HG02642 (cell line): Measurements from ENCODE around the gene VSNL1.

Experiments used
- ATAC-seq: cut with Tn5 transposase; IDR thresholded peaks from one replicate; pipeline ENCODE4 v1.9.1; 2021; ENCODE audit warnings: mild to moderate bottlenecking; ENCODE audit not compliant: unreplicated experiment, poor library complexity

Gene VSNL1

GRCh38 chr2:17605696-17606095, 65.2 kb downstream of the VSNL1 start:
- no peak for ATAC-seq

DNA sequence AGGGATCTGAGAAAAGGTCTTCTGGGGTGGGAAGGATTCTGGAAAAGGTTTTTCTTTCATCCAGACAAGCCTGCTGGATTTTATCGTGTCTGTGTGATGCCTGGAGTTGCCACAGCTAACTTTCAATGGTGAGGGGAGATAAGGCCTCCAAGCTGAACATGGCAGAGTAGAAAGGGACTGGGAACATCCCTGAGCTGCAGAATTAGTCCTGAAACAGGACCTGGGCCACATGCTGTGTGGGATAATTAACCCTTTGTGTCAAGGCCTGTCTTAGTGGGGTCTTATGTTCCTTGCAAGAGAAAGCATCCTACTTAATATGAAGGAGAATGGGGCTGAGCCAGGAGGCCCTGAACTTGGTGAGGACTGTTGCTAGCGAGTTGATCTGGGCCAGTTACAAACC, 66.4 kb downstream of the VSNL1 start:
- no peak for ATAC-seq

DNA sequence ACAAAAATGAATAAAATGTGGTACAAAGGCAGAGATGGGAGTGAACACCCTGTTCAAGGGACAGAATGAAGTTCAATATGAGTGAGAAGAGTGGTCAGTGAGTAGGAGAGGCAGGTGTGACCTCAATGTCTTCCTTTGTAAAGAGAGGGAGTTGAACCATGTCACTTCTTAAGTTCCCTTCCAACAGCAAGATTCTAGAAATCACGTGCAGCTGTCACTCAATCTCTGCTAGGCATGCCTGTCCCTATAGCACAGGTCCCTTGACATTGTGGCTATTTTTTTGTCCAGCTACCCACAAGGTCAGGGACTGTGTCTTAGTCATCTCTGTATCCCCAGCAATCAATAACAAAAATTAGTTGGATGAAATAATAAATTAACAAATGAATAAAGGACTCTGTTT, 66.9 kb downstream of the VSNL1 start:
- no peak for ATAC-seq

DNA sequence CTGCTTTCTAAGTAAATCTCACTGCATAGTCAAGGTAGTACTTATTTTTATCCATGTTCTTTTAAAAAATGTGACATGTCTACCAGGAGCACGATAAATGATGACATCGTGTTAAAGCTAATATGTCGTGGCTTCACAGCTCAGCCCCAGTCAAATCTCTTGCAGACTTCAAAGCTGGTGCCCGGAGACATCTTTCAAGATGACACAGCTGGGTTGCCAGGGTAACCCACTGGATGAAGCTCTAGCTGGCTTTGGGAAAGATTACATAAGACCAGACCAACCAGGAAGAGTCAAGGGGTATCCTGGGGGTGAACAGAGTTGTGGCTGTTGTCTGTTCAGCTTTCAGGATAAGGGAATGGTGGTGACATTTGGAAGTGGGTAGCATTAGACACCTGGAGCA, 67.8 kb downstream of the VSNL1 start:
- no peak for ATAC-seq

DNA sequence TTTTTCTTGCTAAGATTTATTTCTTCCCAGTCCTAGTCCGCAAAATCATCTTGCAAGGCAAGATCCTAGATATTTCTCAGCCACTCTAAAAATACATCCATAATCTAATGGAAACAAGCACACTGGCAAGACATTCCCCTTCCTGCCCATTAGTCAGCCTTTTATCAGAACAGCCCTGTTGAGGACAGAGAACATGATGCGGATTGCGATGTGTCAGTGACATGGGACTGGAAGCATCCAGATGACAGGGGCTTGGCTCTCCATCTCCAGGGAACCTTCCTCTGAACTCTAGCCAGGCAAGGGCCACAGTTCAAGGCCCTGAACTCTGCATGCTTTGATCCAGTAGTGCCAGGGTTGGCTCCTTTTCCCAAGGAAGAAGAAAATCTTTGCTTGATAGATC, 70.0 kb downstream of the VSNL1 start:
- no peak for ATAC-seq

- no peak for ATAC-seq
Observed at GRCh38 chr2:17611036-17611435, 70.5 kb downstream of the VSNL1 start.

- ATAC-seq, result no peak
Observed at GRCh38 chr2:17614174-17614930, 73.9 kb downstream of the VSNL1 start.

DNA sequence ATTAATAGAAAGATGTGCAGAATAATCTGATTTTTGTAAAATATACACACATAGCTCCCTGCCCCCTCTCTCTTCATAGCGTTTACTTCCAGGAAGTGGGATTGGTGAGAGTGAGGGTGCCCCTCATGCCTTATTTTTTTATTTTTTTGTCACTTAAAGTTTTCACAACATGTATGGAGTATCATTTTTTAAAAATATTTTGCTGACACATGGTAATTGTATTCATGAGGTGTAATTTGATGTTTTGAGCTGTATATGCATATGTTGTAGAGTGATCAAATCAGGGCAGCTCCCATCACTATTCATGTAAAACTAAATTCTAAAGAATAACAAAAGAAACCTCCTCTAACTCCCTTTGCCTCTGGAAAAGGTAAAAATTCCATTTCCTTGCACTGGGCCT, 74.7 kb downstream of the VSNL1 start:
- ATAC-seq, result no peak

- no peak for ATAC-seq
Observed at GRCh38 chr2:17615728-17616351, 75.3 kb downstream of the VSNL1 start.

GRCh38 chr2:17616405-17616804, 75.9 kb downstream of the VSNL1 start:
- ATAC-seq, result no peak

DNA sequence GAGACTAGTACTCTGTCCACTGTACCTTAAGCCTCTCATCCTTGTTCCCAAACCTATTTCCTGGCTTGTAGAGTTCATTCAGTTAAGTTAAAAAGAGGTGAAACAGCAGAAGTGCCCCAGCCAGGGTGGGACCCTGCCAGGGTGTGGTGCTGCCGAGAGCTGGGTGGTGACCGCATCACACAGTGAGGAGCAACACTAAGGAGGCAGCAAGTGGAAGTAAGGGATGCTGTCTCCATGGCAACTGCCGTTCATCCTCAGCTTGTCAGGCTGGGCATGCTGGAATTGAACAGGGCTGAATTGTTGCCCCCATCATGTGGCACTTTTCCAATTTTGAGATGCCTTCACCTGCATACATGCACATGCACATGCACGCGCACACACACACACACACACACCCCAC, 77.0 kb downstream of the VSNL1 start:
- ATAC-seq, result no peak

GRCh38 chr2:17617955-17618354, 77.5 kb downstream of the VSNL1 start:
- ATAC-seq, result no peak

GRCh38 chr2:17620280-17620679, 79.8 kb downstream of the VSNL1 start:
- ATAC-seq, result no peak

DNA sequence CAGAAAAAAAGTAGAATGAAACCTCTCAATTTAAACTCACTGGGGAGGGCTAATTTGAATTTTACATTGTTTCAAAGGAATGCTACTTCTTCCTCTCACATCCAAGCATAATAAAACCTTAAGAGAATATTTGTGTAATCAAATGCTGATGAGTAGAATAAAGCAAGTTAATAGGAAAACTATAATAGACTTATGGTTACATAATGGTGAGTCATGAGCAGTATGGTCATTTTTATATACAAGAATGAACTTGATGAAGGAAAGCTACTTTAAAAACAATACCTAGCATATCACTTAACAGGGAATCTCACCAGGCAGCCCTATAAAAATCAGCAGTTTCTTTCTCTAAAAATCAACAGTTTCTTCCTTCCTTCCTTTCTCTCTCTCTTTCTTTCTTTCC, 80.3 kb downstream of the VSNL1 start:
- ATAC-seq, result no peak

DNA sequence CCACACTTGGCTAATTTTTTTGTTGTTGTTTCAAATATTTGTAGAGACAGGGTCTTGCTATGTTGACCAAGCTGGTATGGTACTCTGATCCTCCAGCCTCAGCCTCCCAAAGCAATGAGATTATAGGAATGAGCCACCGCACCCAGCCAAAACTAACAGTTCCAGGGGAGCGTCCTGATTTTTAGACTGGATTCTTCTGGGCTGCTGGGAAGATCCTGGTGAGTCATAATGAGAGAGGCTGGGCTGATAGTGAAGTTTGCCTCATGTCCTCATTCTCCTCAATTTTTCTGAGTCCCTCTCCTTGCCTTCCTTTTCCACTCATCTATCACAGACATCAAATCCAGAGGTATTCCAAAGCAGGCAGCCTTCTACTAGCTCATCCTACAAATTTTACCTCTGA, 81.3 kb downstream of the VSNL1 start:
- ATAC-seq, result no peak

DNA sequence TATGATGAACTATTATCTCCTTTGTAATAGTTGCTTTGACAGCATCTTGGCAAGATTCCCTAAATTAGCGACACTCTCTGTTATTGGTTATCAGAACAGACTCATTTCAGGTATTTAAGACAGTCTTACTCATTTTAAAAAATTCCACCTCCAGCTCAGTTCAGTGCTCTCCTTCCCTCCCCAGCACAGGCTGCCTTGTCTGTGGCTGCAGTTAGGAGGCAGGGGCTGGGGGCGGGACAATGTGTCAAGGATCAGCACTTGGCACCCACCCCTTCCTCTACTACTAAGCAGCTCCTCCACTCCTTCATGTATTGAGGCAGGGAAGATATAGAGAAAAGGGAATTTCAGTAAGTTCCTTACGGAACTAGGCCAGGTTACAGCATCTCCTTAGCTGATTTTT, 85.0 kb downstream of the VSNL1 start:
- no peak for ATAC-seq

- no peak for ATAC-seq
Observed at GRCh38 chr2:17626986-17627385, 86.5 kb downstream of the VSNL1 start.

DNA sequence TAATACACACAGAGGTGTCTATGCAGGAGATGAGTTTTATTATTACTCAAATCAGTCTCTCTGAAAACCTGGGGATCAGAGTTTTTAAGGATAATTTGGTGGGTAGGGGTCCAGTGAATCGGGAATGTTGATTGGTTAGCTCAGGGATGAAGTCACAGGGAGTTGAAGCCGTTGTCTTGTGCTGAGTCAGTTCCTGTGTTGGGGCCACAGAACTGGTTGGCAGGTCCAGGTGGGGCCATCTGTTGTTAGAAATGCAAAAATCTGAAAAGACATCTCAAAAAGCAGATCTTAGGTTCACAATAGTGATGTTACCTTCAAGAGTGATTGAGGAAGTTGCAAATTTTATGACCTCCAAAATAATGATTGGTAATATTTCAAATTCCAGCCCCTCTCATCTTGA, 86.9 kb downstream of the VSNL1 start:
- ATAC-seq, result no peak

DNA sequence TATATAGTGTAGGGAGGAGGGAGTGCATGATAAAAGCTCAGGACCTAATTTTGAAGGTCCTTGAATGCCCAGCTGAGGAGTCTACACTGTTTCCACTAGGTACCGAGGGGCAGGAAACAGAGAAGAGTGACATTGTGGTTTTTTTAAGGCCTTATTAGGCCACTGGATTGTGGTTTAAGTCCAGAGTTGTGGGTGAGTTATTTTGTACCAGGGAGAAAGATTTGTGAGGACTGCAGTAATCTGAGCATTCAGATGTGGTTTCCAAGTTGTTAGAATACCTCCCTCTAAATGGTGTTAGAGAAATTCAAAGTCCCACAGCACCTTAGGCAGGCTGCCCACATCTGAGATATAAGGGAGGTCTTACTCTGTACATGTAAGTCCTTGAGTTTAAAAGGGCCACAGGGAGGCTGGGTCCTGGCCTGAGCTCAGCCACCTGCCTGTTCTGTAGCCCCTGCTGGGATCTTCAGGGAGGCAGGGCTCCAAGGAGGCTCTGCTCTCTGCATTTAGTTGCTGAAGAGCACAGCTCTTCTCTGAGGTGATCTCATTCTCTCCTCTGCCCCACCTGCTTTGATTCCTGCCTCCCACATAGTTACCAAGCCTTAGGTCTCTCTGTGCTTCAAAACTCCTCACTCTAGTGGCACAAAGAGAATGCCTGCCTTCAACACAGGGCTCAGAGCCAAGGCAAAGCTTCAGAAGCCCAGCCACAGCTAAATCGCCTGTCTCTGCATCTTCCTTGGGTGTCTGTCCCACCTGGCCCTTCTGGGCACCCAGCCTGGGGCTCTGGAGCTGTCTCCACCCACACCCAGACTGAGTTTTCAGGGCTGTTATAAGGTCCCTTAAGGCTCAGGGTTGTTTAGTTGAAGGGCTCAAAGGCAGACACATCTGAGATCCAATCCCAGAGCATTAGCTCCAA, 88.1 kb downstream of the VSNL1 start:
- ATAC-seq, result no peak

- ATAC-seq, result no peak
Observed at GRCh38 chr2:17630089-17630488, 89.6 kb downstream of the VSNL1 start.

GRCh38 chr2:17634997-17635396, 94.5 kb downstream of the VSNL1 start:
- no peak for ATAC-seq
